Measurements from ENCODE around the gene PEF1. TPM values are rescaled to one million over a fixed set of nuclear protein-coding genes. Genes with fewer than 3 reads are reported as not detected.

PEF1 gene
- total RNA-seq, 1 donor, result 99.7 TPM

- TF ChIP-seq, protein P1, sequence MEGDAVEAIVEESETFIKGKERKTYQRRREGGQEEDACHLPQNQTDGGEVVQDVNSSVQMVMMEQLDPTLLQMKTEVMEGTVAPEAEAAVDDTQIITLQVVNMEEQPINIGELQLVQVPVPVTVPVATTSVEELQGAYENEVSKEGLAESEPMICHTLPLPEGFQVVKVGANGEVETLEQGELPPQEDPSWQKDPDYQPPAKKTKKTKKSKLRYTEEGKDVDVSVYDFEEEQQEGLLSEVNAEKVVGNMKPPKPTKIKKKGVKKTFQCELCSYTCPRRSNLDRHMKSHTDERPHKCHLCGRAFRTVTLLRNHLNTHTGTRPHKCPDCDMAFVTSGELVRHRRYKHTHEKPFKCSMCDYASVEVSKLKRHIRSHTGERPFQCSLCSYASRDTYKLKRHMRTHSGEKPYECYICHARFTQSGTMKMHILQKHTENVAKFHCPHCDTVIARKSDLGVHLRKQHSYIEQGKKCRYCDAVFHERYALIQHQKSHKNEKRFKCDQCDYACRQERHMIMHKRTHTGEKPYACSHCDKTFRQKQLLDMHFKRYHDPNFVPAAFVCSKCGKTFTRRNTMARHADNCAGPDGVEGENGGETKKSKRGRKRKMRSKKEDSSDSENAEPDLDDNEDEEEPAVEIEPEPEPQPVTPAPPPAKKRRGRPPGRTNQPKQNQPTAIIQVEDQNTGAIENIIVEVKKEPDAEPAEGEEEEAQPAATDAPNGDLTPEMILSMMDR (IDR thresholded peaks at IDR 0.05; ENCODE audit: insufficient read depth, low read depth, low read length), result no peak
- no peak for DNase-seq (ENCODE audit: low read depth)
Measured at GRCh38 chr1:31662463-31662862, 17.8 kb upstream of the PEF1 start.

DNA sequence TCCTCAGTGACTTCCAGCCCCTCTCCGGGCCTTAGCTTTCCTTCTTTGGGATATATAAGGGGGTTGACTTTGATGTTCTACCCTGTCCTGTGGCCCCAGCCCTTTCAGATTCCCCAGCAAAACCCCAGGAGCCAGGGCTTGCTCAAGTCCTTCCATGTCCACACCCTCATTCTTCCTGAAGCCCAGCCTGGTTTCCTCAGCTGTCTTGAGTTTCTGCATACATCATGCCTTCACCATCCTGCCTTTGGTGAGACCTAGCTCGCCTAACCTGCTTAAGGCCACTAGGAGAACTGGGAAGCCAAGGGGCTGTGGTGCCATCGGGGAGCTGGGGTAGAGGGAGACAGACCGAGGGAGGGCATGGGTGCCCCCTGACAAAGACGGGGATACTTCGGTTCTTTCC lies 17.2 kb upstream of the PEF1 start:
- DNase-seq (ENCODE audit: low read depth), result no peak
- TF ChIP-seq, protein P1 (IDR thresholded peaks at IDR 0.05; ENCODE audit: insufficient read depth, low read depth, low read length), result no peak
- no peak overlapping the region for H3K4me3 ChIP-seq (ENCODE audit: low read depth, low read length)

More at GRCh38 chr1:31662463-31662862, 17.8 kb upstream of the PEF1 start:
- H3K4me3 ChIP-seq (ENCODE audit: low read depth, low read length), result no peak overlapping the region

GRCh38 chr1:31660871-31661455 lies 16.3 kb upstream of the PEF1 start:
- no peak for DNase-seq (ENCODE audit: low read depth)
- H3K4me3 ChIP-seq (ENCODE audit: low read depth, low read length), result no peak overlapping the region

DNA sequence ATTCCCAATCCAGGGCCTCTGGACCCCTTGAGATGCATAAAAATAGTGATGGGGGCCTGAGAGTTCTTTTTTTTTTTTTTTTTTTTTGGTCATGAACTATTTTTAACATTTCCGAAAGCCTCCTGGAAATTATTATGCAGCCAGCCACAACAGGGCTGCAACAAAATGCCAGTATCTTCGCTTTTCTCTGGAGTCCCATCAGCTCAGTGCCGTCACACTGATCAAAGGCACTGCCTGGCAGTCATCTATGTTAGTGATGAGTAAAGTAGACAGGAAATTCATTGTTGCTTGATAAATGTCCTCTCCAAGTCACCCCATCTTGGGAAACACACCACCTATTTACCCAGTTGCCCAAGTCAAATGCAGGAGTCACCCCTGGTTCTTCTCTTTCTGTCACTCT lies 15.2 kb upstream of the PEF1 start:
- H3K4me3 ChIP-seq (ENCODE audit: low read depth, low read length), result no peak overlapping the region
- TF ChIP-seq, protein P1 (IDR thresholded peaks at IDR 0.05; ENCODE audit: insufficient read depth, low read depth, low read length), result no peak
- DNase-seq (ENCODE audit: low read depth), result no peak

More at GRCh38 chr1:31660871-31661455, 16.3 kb upstream of the PEF1 start:
- TF ChIP-seq, protein P1 (IDR thresholded peaks at IDR 0.05; ENCODE audit: insufficient read depth, low read depth, low read length), result no peak

DNA sequence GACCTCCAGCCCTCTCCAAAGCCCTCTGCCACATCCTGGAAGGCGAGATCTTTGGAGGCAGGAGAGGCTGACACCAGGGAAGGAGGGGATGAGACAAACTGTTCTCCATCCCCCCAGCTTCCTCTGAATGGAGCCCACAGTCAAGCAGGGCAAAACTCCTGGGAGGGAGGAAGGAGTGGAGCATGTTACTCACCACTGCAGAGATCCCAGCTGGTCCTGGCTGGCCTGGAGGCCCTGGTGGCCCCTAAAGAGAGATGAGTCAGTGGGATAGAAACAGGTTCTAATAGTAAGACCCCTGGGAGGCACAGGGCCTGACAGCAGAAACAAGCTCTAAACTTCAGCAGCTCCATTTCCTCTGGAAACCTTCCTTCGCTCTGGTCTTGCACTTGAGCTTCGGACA lies 14.0 kb upstream of the PEF1 start:
- TF ChIP-seq, protein P1 (IDR thresholded peaks at IDR 0.05; ENCODE audit: insufficient read depth, low read depth, low read length), result no peak
- DNase-seq (ENCODE audit: low read depth), result no peak
- H3K4me3 ChIP-seq (ENCODE audit: low read depth, low read length), result no peak overlapping the region

DNA sequence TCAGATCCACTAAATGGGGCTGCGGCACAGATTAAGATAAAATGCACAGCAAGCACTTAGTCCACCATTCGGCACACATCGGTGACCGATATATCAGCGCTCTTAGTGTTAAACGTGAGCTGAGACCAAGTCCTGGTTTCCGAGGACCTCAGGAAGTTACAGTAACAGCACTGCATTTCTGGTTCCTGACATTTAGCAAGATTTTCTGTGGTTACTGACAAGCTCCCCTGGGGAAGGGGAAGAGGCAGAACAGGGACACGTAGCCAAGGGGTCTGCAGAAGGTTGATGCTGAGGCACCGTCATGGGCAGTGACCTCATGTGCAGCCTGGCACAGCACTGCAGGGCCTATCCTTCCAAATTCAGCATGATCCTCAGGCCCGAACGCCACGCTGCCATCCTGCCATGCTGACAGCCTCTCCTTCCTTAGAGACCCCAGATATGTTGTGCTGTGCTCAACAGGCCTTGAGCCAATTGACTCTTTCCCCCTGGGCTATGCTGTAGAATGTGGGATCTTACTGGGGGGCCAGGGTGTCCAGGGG lies 13.4 kb upstream of the PEF1 start:
- no peak for DNase-seq (ENCODE audit: low read depth)
- H3K4me3 ChIP-seq (ENCODE audit: low read depth, low read length), result no peak overlapping the region
- TF ChIP-seq, protein P1 (IDR thresholded peaks at IDR 0.05; ENCODE audit: insufficient read depth, low read depth, low read length), result no peak
